Heart left ventricle (tissue), 16 donors: Measurements from ENCODE around the gene PCDHGB5. TPM values are rescaled to one million over a fixed set of nuclear protein-coding genes. Genes with fewer than 3 reads are reported as not detected.
"Not testable (repeated sequence)": the region's sequence is repeated elsewhere in the genome, so short reads cannot be mapped to it uniquely, and the experiment has no call there.

Experiments
- ATAC-seq, 4 donors: fragments of 200-7000 bp; cut with Tn5 transposase; one replicate each; pipeline ENCODE4 v1.9.1; 2020 to 2022; ENCODE audit warnings: moderate library complexity in 4 of 4, mild to moderate bottlenecking in 3 of 4, moderate number of reproducible peaks in 1 of 4
- DNase-seq, 5 donors: peaks; one replicate each; pipeline ENCODE4 v3.0.0-alpha.2; 2020
- H3K27ac ChIP-seq, 12 donors: fragments of 200-600 bp; sonication (generic) in 4 of 12; one replicate each; pipeline versions ENCODE4 v1.5.0 to v1.8.0; 2016 to 2022; ENCODE audit warnings: mild to moderate bottlenecking in 2 of 12
- H3K27me3 ChIP-seq, 9 donors: fragments of 200-600 bp; sonication (generic) in 2 of 9; one replicate each; pipeline versions ENCODE4 v1.5.1 to v1.8.0; 2016 to 2022; ENCODE audit warnings: mild to moderate bottlenecking in 3 of 9
- H3K36me3 ChIP-seq, 9 donors: fragments of 200-600 bp; sonication (generic) in 2 of 9; one replicate each; pipeline versions ENCODE4 v1.5.0 to v1.8.0; 2018 to 2022; ENCODE audit warnings: mild to moderate bottlenecking in 2 of 9
- H3K4me1 ChIP-seq, 12 donors: fragments of 200-600 bp; sonication (generic) in 4 of 12; one replicate each; pipeline versions ENCODE4 v1.5.0 to v1.8.0; 2016 to 2022; ENCODE audit warnings: mild to moderate bottlenecking in 3 of 12
- H3K4me3 ChIP-seq, 12 donors: fragments of 200-600 bp; sonication (generic) in 4 of 12; one replicate each; pipeline versions ENCODE4 v1.5.0 to v1.8.0; 2017 to 2022; ENCODE audit warnings: mild to moderate bottlenecking in 9 of 12, moderate library complexity in 4 of 12
- H3K9me3 ChIP-seq, 12 donors: fragments of 200-600 bp; sonication (generic) in 4 of 12; one replicate each; pipeline versions ENCODE4 v1.5.0 to v1.8.0; 2016 to 2022; ENCODE audit warnings: mild to moderate bottlenecking in 1 of 12
- POLR2A ChIP-seq, 2 donors: fragments of 450-650 bp; IDR thresholded peaks; one replicate each; pipeline ENCODE4 v1.6.1; 2017; ENCODE audit warnings: antibody characterized with exemption in 2 of 2, mild to moderate bottlenecking in 2 of 2, moderate library complexity in 2 of 2
- WGBS, 4 donors: extraction: QIAGEN DNeasy Blood & Tissue Kit in 2 of 4; methylation state at CpG; one replicate each; pipeline versions ENCODE4 v1.1.5 to v1.1.7; 2013 to 2018; 5-methylcytosine and 5-hydroxymethylcytosine counted together
- intact Hi-C, 10 donors: fragments of 100-400 bp; cut with DNase I; formaldehyde crosslinking; loops; one replicate each; pipeline versions ENCODE4 v1.11.1 to v1.14.2; 2022
- long read RNA-seq, 3 donors: library from polyadenylated mRNA; unstranded; transcript quantifications; one replicate each; pipeline ENCODE4 v2.0.0, GENCODE V29; 2020 to 2021
- polyA plus RNA-seq, 2 donors: library from polyadenylated mRNA; stranded (reverse); fragments of 200-250 nt; gene quantifications; one replicate each; pipeline ENCODE4 v1.2.3, GENCODE V29; 2013
- total RNA-seq, 9 donors: library from RNA; depleted of rRNA in 2 of 9; stranded (reverse); fragments of >200 nt in 2 of 9; fragmentation: NEBNext Ultra II Directional in 3 of 9; extraction: Animal tissue kit (Norgen Biotek cat#: 25700) in 3 of 9; gene quantifications; one replicate each; pipeline versions ENCODE4 v1.1.0 to v1.2.4, GENCODE V29; 2016 to 2023
- TF ChIP-seq, protein P1 (sequence below), 12 donors: fragments of 200-600 bp; sonication (generic) in 4 of 12; IDR thresholded peaks; one replicate each; pipeline versions ENCODE4 v1.5.0 to v1.8.0; 2018 to 2022; ENCODE audit warnings: antibody characterized with exemption in 12 of 12, mild to moderate bottlenecking in 5 of 12
- donor health status: ischemic (EF 13 %, LVEDD 7.1; RV severe dilation, severe dysfunction).
- donor health status: healthy with polysubstance abuse.
- donor health status: DM: no; HTN: yes; CAD: no.
- donor health status: DM: no; HTN: no; CAD: no.
- donor health status: ischemic (EF 25% LVEDD 6.9; RV normal size, moderate dysfunction).
- donor health status: ischemic (EF 25% LVEDD 5.7; RV mildly dilated, moderate dysfunction).
- donor health status: healthy.
- donor health status: DM: yes; HTN: yes; CAD: no.
- donor health status: ischemic (EF 35%, LVEDD 5.7; RV mildly dilated, moderate dysfunction).
- donor health status: nonischemic (EF 11% LVEDD 7.7; RV severe dilation, severe dysfunction).
- donor health status: DM: yes; HTN: yes; CAD: no.
- donor health status: PGD.
- donor health status: ischemic (EF 29% LVEDD 5.4; RV normal size, mild dysfunction).
- donor health status: nonischemic (EF 23%, LVEDD 6.1; RV moderate dilation, normal function).

PCDHGB5 gene
- total RNA-seq (10 to 100 TPM in 3 of 9 donors, 1 to 10 TPM in 6; 5.9 to 15.5 (median 9.9) TPM), polyA plus RNA-seq (1 to 10 TPM; 4.4 to 5.1 TPM)
- long read RNA-seq, donor 1, result 0 reads
- long read RNA-seq, donor 2, full-length matches to known transcripts, result 1 of 1 reads
- long read RNA-seq, donor 2, partial matches to known transcripts, result 0 of 1 reads
- long read RNA-seq, donor 2, other reads (novel, unspliced or antisense), result 0 of 1 reads
- long read RNA-seq, donor 3, full-length matches to known transcripts, result 2 of 2 reads
- long read RNA-seq, donor 3, partial matches to known transcripts, result 0 of 2 reads
- long read RNA-seq, donor 3, other reads (novel, unspliced or antisense), result 0 of 2 reads

DNA sequence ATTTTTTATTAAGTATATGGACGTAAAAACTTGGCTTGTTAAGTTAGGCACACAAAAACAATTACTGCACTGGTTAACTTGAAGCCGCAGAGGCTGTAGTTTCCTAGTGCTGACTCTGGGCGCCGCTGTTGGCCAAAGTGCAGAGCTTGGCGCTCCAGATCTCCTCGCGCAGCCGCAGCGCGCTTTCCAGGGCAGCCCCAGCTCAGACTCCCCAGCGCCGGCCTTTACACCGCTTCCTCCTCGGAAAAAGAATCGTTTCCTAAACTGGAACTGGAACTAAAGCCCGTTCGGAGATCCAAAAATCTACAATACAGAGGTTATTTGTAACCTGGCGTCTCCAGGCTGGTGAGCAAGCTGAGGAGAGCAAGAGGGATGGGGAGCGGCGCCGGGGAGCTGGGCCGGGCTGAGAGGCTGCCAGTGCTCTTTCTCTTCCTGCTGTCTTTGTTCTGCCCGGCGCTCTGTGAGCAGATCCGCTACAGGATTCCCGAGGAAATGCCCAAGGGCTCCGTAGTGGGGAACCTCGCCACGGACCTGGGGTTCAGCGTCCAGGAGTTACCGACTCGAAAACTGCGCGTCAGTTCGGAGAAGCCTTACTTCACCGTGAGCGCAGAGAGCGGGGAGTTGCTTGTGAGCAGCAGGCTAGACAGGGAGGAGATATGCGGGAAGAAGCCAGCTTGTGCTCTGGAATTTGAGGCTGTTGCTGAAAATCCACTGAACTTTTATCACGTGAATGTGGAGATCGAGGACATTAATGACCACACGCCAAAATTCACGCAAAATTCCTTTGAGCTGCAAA lies at the start of gene PCDHGB5:
TSS of gene PCDHGB5 (plus strand) at position 192 of the 796 bp plus-strand sequence. CDS start at position 373, 181 bp downstream.
- H3K36me3 ChIP-seq, intact Hi-C loops: not testable (repeated sequence)
- Histone ChIP-seq H3K27ac (peak within 1 kb of the TSS in 1 of 12 donors; percentile 20), H3K27me3 (peaks cover 0 to 36% (median 0%) of the 10 kb centered on the region in 9 donors), H3K9me3 (peaks cover 0 to 97% (median 62%) of the 10 kb centered on the region in 12 donors), H3K4me3 (peak within 1 kb of the TSS in 10 of 12 donors; percentile 32 to 51 (median 42)), H3K4me1 (peaks cover 0 to 12% (median 0%) of the 10 kb centered on the region in 12 donors)
- 13 to 15% (median 14%) methylated on average over 25 to 26 of the region's 43 CpGs for WGBS, 4 donors
- TF ChIP-seq, protein P1, sequence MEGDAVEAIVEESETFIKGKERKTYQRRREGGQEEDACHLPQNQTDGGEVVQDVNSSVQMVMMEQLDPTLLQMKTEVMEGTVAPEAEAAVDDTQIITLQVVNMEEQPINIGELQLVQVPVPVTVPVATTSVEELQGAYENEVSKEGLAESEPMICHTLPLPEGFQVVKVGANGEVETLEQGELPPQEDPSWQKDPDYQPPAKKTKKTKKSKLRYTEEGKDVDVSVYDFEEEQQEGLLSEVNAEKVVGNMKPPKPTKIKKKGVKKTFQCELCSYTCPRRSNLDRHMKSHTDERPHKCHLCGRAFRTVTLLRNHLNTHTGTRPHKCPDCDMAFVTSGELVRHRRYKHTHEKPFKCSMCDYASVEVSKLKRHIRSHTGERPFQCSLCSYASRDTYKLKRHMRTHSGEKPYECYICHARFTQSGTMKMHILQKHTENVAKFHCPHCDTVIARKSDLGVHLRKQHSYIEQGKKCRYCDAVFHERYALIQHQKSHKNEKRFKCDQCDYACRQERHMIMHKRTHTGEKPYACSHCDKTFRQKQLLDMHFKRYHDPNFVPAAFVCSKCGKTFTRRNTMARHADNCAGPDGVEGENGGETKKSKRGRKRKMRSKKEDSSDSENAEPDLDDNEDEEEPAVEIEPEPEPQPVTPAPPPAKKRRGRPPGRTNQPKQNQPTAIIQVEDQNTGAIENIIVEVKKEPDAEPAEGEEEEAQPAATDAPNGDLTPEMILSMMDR (IDR thresholded peaks at IDR 0.05), result peak; percentile 40 to 72 (median 58)
- peak in 2 of 5 donors; percentile 70 to 78 for DNase-seq
- ATAC-seq, result peak in 3 of 4 donors; percentile 88 to 96 (median 95)

DNA sequence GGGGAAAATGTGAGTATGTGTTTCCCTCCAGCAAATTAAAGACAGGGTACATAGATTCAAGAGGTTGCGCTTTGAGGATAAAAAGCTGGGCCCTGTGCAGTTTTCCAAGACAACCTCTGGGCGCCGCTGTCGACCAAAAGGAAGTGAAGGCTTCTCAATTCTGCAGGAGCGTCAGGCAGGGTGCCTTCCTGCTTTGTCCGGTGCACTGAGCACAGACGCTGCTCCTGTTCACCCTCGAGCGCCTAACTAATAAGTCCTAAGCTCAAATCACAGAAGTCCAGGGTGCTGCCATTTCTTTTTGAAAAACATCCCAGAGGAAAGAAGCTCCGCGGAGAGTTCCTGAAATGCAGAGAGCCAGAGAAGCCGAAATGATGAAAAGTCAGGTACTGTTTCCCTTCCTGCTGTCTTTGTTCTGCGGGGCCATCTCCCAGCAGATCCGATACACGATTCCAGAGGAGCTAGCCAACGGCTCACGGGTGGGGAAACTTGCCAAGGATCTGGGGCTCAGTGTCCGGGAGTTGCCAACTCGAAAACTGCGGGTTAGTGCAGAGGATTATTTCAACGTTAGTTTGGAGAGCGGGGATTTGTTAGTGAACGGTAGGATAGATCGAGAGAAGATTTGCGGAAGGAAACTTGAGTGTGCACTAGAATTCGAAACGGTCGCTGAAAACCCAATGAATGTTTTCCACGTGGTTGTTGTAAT lies 47.7 kb upstream of the PCDHGB5 start, which contains the start of gene PCDHGB1:
TSS of gene PCDHGB1 (plus strand) at position 183 of the 703 bp plus-strand sequence. CDS start at position 345, 162 bp downstream.
- H3K4me1 ChIP-seq, result peaks cover 0 to 19% (median 2%) of the 10 kb centered on the region in 12 donors
- H3K36me3 ChIP-seq, result peaks cover 0 to 16% (median 0%) of the 10 kb centered on the region in 9 donors
- H3K9me3 ChIP-seq, result peaks cover 0 to 94% (median 36%) of the 10 kb centered on the region in 12 donors
- H3K4me3 ChIP-seq, result peak within 1 kb of the TSS in 9 of 12 donors; percentile 17 to 39 (median 31)
- H3K27ac ChIP-seq, result peak within 1 kb of the TSS in 2 of 12 donors; percentile 30 to 41
- peaks cover 0 to 21% (median 0%) of the 10 kb centered on the region in 9 donors for H3K27me3 ChIP-seq
- DNase-seq, result peak in 3 of 5 donors; percentile 52 to 71 (median 70)
- peak; percentile 71 to 83 (median 80) for ATAC-seq
- intact Hi-C loops, result loop anchor here in 2 of 10 donors (10.0 kb wide), 2 partner anchors 55 to 175 kb away; partner anchors contain the start of genes PCDHGA9 (in 1 of the 2) and PCDHGB6 (in 1 of the 2)
- WGBS, 4 donors, result 20 to 36% (median 27%) methylated on average over 29 of the region's 29 CpGs
- TF ChIP-seq POLR2A (IDR thresholded peaks at IDR 0.05), result no peak
- TF ChIP-seq, protein P1 (IDR thresholded peaks at IDR 0.05), result peak; percentile 31 to 70 (median 49)

DNA sequence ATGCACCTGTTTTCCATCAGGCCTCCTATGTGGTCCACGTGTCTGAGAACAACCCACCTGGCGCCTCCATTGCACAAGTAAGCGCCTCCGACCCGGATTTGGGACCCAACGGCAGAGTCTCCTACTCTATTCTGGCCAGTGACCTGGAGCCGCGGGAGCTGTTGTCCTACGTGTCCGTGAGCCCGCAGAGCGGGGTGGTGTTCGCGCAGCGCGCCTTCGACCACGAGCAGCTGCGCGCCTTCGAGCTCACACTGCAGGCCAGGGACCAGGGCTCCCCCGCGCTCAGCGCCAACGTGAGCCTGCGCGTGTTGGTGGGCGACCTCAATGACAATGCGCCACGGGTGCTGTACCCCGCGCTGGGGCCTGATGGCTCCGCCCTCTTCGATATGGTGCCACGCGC lies 46.2 kb upstream of the PCDHGB5 start:
- no peak for DNase-seq
- no peak overlapping the region for H3K4me3 ChIP-seq
- ATAC-seq, result no peak
- WGBS, 4 donors, result 34 to 61% (median 49%) methylated on average over 11 to 35 of the region's 36 CpGs
- TF ChIP-seq POLR2A (IDR thresholded peaks at IDR 0.05), result no peak
- TF ChIP-seq, protein P1 (IDR thresholded peaks at IDR 0.05), result no peak
- peaks cover 0 to 97% (median 45%) of the 10 kb centered on the region in 12 donors for H3K9me3 ChIP-seq
- peaks cover 0 to 21% (median 0%) of the 10 kb centered on the region in 9 donors for H3K27me3 ChIP-seq
- peaks cover 0 to 22% (median 2%) of the 10 kb centered on the region in 12 donors for H3K4me1 ChIP-seq
- H3K27ac ChIP-seq, result no peak overlapping the region
- intact Hi-C loops, result loop anchor here in 1 of 10 donors (10.0 kb wide), 1 partner anchor 173 kb away; no protein-coding TSS in a partner anchor
- H3K36me3 ChIP-seq, result peaks cover 0 to 24% (median 0%) of the 10 kb centered on the region in 9 donors
